Dendritic cell treated with granulocyte-macrophage colony-stimulating factor and Interleukin-4, amounts not matched to agents 40 ng/mL and 50 ng/mL, for 4 days (primary cell): ENCODE measurements around the gene ETV6.

Experiments used
- H3K27ac Mint-ChIP-seq: one replicate; pipeline ENCODE4 v1.8.0; 2022; ENCODE audit warnings: mild to moderate bottlenecking, mixed read lengths
- H3K27me3 Mint-ChIP-seq: one replicate; pipeline ENCODE4 v1.8.0; 2022; ENCODE audit warnings: mild to moderate bottlenecking, mixed read lengths
- H3K36me3 Mint-ChIP-seq: one replicate; pipeline ENCODE4 v1.8.0; 2022; ENCODE audit warnings: low read depth, mixed read lengths
- H3K4me1 Mint-ChIP-seq: one replicate; pipeline ENCODE4 v1.8.0; 2022; ENCODE audit warnings: low read depth, mixed read lengths
- H3K4me3 Mint-ChIP-seq: one replicate; pipeline ENCODE4 v1.8.0; 2022; ENCODE audit warnings: mild to moderate bottlenecking, moderate library complexity, mixed read lengths
- H3K9me3 Mint-ChIP-seq: one replicate; pipeline ENCODE4 v1.8.0; 2022; ENCODE audit warnings: mixed read lengths
- intact Hi-C: fragments of 100-400 bp; cut with micrococcal nuclease; formaldehyde crosslinking; loops from one replicate; pipeline ENCODE4 v1.15.0; 2022

The ETV6 gene

GRCh38 chr12:11743423-11744409, 94.2 kb downstream of the ETV6 start:
- peak overlapping the region; percentile 94 for H3K27ac Mint-ChIP-seq
- H3K27me3 Mint-ChIP-seq = no peaks in the 10 kb centered on the region
- H3K9me3 Mint-ChIP-seq = no peaks in the 10 kb centered on the region
- intact Hi-C loops = no loop called here
- H3K36me3 Mint-ChIP-seq = peaks cover 59% of the 10 kb centered on the region
- H3K4me1 Mint-ChIP-seq = peaks cover 83% of the 10 kb centered on the region
- peak overlapping the region; percentile 24 for H3K4me3 Mint-ChIP-seq

GRCh38 chr12:11744410-11744801, 94.9 kb downstream of the ETV6 start:
- Mint-ChIP-seq H3K9me3 (no peaks in the 10 kb centered on the region), H3K4me1 (peaks cover 85% of the 10 kb centered on the region), H3K27ac (peak overlapping the region; percentile 94), H3K27me3 (no peaks in the 10 kb centered on the region), H3K36me3 (peaks cover 60% of the 10 kb centered on the region), H3K4me3 (no peak overlapping the region)
- intact Hi-C loops = no loop called here

- Mint-ChIP-seq H3K4me3 (peak overlapping the region; percentile 13), H3K27me3 (no peaks in the 10 kb centered on the region), H3K4me1 (peaks cover 85% of the 10 kb centered on the region), H3K27ac (peak overlapping the region; percentile 94), H3K9me3 (no peaks in the 10 kb centered on the region), H3K36me3 (peaks cover 61% of the 10 kb centered on the region)
- intact Hi-C loops = loop anchor here (5.0 kb wide), 2 partner anchors 93 to 163 kb away; no protein-coding TSS in a partner anchor
Measured at GRCh38 chr12:11745113-11745512, 95.6 kb downstream of the ETV6 start.

GRCh38 chr12:11746024-11746771, 96.7 kb downstream of the ETV6 start:
- H3K4me1 Mint-ChIP-seq = peaks cover 81% of the 10 kb centered on the region
- no peaks in the 10 kb centered on the region for H3K27me3 Mint-ChIP-seq
- intact Hi-C loops = loop anchor here (2.0 to 5.0 kb wide), 3 partner anchors 67 to 164 kb away; no protein-coding TSS in a partner anchor
- H3K9me3 Mint-ChIP-seq = no peaks in the 10 kb centered on the region
- peaks cover 57% of the 10 kb centered on the region for H3K36me3 Mint-ChIP-seq
- peak overlapping the region; percentile 94 for H3K27ac Mint-ChIP-seq
- peak overlapping the region; percentile 44 for H3K4me3 Mint-ChIP-seq

- Mint-ChIP-seq H3K27me3 (no peaks in the 10 kb centered on the region), H3K27ac (peak overlapping the region; percentile 94), H3K4me1 (peaks cover 85% of the 10 kb centered on the region), H3K36me3 (peaks cover 60% of the 10 kb centered on the region), H3K9me3 (no peaks in the 10 kb centered on the region), H3K4me3 (no peak overlapping the region)
- intact Hi-C loops = loop anchor here (2.0 to 5.0 kb wide), 3 partner anchors 66 to 165 kb away; no protein-coding TSS in a partner anchor
Measured at GRCh38 chr12:11746940-11747716, 97.7 kb downstream of the ETV6 start.

- Mint-ChIP-seq H3K27ac (peak overlapping the region; percentile 94), H3K4me3 (no peak overlapping the region), H3K4me1 (peaks cover 90% of the 10 kb centered on the region), H3K9me3 (no peaks in the 10 kb centered on the region), H3K36me3 (peaks cover 66% of the 10 kb centered on the region), H3K27me3 (no peaks in the 10 kb centered on the region)
- intact Hi-C loops = loop anchor here (2.0 to 5.0 kb wide), 3 partner anchors 65 to 166 kb away; no protein-coding TSS in a partner anchor
Measured at GRCh38 chr12:11747969-11748368, 98.5 kb downstream of the ETV6 start.

GRCh38 chr12:11748903-11749302, 99.4 kb downstream of the ETV6 start:
- H3K27ac Mint-ChIP-seq = peak overlapping the region; percentile 94
- peaks cover 66% of the 10 kb centered on the region for H3K36me3 Mint-ChIP-seq
- no peaks in the 10 kb centered on the region for H3K9me3 Mint-ChIP-seq
- H3K4me1 Mint-ChIP-seq = peaks cover 90% of the 10 kb centered on the region
- H3K27me3 Mint-ChIP-seq = no peaks in the 10 kb centered on the region
- intact Hi-C loops = loop anchor here (5.0 kb wide), 2 partner anchors 97 to 167 kb away; no protein-coding TSS in a partner anchor
- H3K4me3 Mint-ChIP-seq = peak overlapping the region; percentile 60

- peak overlapping the region; percentile 60 for H3K4me3 Mint-ChIP-seq
- no peaks in the 10 kb centered on the region for H3K9me3 Mint-ChIP-seq
- no peaks in the 10 kb centered on the region for H3K27me3 Mint-ChIP-seq
- peak overlapping the region; percentile 94 for H3K27ac Mint-ChIP-seq
- H3K36me3 Mint-ChIP-seq = peaks cover 77% of the 10 kb centered on the region
- intact Hi-C loops = loop anchor here (5.0 kb wide), 2 partner anchors 98 to 168 kb away; no protein-coding TSS in a partner anchor
- peaks cover 89% of the 10 kb centered on the region for H3K4me1 Mint-ChIP-seq
Measured at GRCh38 chr12:11749943-11750690, 100.6 kb downstream of the ETV6 start.

- intact Hi-C loops = no loop called here
- H3K9me3 Mint-ChIP-seq = no peaks in the 10 kb centered on the region
- no peaks in the 10 kb centered on the region for H3K27me3 Mint-ChIP-seq
- H3K27ac Mint-ChIP-seq = peak overlapping the region; percentile 94
- H3K36me3 Mint-ChIP-seq = peaks cover 90% of the 10 kb centered on the region
- H3K4me1 Mint-ChIP-seq = peaks cover 90% of the 10 kb centered on the region
- H3K4me3 Mint-ChIP-seq = peak overlapping the region; percentile 27
Measured at GRCh38 chr12:11752403-11753149, 103.1 kb downstream of the ETV6 start.

- Mint-ChIP-seq H3K36me3 (peaks cover 90% of the 10 kb centered on the region), H3K27me3 (no peaks in the 10 kb centered on the region), H3K4me3 (peak overlapping the region; percentile 27), H3K4me1 (peaks cover 90% of the 10 kb centered on the region), H3K27ac (peak overlapping the region; percentile 94), H3K9me3 (no peaks in the 10 kb centered on the region)
- intact Hi-C loops = no loop called here
Measured at GRCh38 chr12:11753150-11753499, 103.7 kb downstream of the ETV6 start.

- Mint-ChIP-seq H3K4me3 (no peak overlapping the region), H3K9me3 (no peaks in the 10 kb centered on the region), H3K27ac (peak overlapping the region; percentile 94), H3K27me3 (no peaks in the 10 kb centered on the region), H3K4me1 (peaks cover 92% of the 10 kb centered on the region), H3K36me3 (peaks cover 93% of the 10 kb centered on the region)
- intact Hi-C loops = no loop called here
Measured at GRCh38 chr12:11753826-11754225, 104.4 kb downstream of the ETV6 start.

- Mint-ChIP-seq H3K36me3 (peaks cover 90% of the 10 kb centered on the region), H3K4me1 (peaks cover 92% of the 10 kb centered on the region)
- intact Hi-C loops = no loop called here
Measured at GRCh38 chr12:11754256-11754655, 104.8 kb downstream of the ETV6 start.

More at GRCh38 chr12:11754256-11754655, 104.8 kb downstream of the ETV6 start:
- Mint-ChIP-seq H3K27me3 (no peaks in the 10 kb centered on the region), H3K9me3 (no peaks in the 10 kb centered on the region), H3K4me3 (no peak overlapping the region), H3K27ac (peak overlapping the region; percentile 94)
